OCI-LY7 (cell line): ENCODE measurements around the gene DHCR7.

ENCODE experiments used
- CTCF ChIP-seq: fragments of 200-600 bp; sonication (generic); conservative IDR thresholded peaks from 2 replicates; pipeline ENCODE4 v1.5.1; 2014; ENCODE audit warnings: mild to moderate bottlenecking, antibody characterized with exemption, low read length, moderate library complexity, mixed read lengths
- EZH2phosphoT487 ChIP-seq: fragments of 200-600 bp; sonication (generic); IDR thresholded peaks from 2 replicates; pipeline ENCODE4 v1.6.1; 2018; ENCODE audit warnings: low read depth, borderline replicate concordance, mild to moderate bottlenecking, mixed run types, antibody characterized with exemption, low read length, moderate library complexity, mixed read lengths

- TF ChIP-seq CTCF: no peak
- TF ChIP-seq EZH2phosphoT487: no peak
Observed at GRCh38 chr11:71442880-71443279, 5.3 kb downstream of the DHCR7 start.
